Stimulated activated CD4-positive, alpha-beta T cell treated with anti-CD3 and anti-CD28 coated beads, TNF-alpha, amount 100 ng/mL, for 24 hours (primary cell): Measurements from ENCODE around the gene EARS2.
"Not testable (repeated sequence)": the region's sequence is repeated elsewhere in the genome, so short reads cannot be mapped to it uniquely, and the experiment has no call there.

Source experiments
- DNase-seq, 3 experiments: peaks; one replicate each; pipeline ENCODE4 v3.0.0-alpha.2; 2020; ENCODE audit warnings: low read depth in 3 of 3

EARS2 gene

DNA sequence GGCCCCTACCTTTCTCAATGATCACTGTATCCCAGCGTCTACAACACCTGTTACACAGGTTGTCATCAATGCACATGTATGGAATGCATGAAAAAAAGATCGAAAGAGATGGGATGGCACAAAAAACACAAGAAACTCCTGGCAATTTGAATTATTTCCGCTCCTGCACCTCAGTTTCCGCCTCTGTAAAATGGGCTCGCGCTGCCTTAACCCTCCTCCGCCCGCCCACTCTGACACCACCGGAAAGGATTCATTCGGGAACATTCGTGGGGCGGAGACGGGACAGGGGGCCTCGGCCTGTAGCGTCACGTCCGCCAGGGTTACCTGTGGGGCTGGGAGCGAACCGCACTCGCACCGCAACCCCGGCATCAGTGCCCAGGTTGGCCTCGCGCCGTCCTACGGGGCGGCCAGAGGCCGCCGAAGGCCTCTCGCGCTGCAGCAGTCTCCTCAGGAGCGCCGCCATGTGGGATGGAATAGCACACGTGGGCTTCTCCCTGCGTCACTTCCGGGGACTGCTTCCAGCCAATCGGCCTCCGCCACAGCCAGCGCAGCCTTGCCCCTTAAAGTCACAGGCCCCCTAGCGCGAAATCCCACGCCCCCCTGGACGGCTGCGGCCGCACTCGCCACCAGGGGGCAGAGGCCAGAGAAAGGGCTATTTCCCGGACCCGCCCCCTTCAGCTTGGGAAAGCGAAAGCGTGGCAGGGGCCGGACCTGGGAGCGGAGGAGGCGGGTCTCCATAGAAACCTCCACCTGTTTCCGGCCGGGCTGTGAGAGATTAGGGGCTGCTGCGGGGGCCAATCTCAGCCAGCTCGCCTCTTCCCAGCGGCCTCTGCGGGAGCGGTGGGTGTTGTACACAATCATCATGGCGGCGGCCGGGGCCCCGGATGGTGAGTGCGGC lies at the start of gene EARS2, which contains the start of gene UBFD1:
EARS2 (minus strand) TSS at position 470 of the 898 bp plus-strand sequence; CDS start at position 463, 7 bp downstream.
UBFD1 (plus strand) TSS at position 847 of the 898 bp plus-strand sequence; CDS start at position 863, 16 bp downstream.
- DNase-seq = peak; percentile 98

DNA sequence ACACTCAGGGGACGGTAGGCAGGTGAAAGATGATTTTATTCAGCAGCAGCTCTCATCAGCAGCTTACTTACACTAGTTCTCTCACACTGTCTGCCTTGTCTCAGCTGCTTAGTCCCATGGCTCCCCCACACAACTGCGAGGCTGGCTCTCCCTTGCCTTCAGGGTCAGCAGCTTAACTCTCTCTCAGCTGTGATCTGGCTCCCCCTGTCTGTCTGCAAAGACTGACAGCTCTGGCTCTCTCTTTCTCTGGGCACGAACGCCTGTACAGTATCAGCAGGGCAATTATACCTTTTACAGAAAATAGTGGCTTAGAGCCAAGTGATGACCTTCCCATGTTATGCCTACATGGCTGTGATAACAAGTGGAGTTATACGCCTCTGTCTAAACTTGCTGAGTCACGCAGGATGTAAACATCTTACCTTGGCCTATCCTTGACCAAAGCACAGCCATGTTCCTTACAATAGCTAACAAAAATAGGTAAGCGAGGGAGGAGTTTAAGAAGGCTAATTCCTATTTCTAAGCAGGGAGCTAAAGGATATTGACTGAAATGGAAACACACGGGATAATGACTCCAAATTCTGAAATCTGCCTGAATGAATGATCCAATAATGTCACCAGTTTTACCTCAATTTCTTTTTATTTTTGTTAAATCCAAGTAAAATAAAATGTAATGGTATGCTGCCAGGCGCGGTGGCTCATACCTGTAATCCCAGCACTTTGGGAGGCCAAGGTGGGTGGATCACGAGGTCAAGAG lies 40.0 kb upstream of the EARS2 start:
- no peak for DNase-seq

DNA sequence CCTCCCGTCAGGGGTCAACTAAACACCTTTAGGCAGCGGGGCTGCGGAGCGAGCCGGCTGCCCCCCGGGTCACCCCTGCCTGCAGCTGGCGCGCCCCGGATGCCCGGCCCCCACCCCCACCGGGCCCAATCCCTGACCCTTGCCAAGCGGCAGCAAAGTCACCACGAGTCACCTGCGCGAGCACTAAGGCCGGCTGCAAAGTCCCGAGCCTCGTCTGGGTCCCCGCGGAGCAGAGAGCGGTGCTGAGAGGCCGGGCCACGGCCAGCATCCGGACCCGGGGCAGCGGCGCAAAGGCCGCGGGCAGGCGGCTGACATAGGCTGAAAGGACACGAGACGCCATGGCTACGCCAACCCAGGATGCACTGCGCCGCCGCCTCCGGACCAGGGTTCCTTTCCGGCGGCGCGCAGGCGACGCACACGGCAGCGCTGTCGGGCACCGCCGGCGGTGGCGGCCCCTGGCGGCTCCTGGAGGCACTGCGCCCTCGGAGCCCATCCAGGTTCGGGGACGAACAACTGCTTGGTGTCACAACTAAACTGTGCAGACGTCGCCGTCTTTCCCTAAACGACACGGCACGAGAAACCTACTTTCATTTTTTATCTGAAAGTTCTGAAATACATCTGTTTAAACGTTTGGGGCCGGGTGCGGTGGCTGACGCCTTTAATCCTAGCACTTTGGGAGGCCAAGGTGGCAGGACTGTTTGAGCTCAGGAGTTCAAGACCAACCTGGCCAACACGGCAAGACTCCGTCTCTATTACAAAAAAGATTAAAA lies 39.0 kb upstream of the EARS2 start, which contains the start of gene NDUFAB1:
NDUFAB1 (minus strand) TSS at position 366 of the 770 bp plus-strand sequence; CDS start at position 340, 26 bp downstream.
- DNase-seq = peak; percentile 81 to 89 (median 83)

DNA sequence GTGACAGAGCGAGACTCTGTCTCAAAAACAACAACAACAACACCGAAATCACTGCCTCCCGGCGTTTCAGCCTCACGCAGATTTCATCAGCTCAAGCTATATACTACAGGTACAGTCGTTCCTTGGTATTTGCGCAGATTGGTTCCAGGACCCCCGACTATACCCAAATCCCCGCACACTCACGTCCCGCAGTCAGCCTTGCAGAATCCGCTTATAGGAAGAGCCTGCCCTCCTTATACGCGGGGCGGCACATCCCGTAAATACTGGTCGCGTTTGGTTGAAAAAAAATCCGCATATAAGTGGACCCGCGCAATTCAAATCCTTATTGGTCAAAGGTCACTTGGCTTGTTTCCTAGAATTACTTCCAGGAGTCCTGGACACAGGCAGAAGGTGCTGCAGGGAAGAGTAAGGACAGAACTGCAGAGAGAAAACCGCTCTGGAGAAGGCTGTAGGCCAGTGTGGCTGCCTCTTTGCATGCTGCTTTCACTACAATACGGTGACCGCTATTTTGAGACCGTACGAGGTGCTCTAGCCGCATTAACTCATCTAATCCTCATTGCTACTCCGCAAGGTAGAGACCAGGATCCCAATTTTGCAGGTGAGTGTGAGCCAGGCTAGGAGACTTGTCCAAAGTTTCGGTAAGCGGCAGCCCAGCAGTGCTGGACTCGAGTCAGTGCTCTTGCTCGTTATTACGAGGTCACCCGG lies 38.2 kb upstream of the EARS2 start:
- no peak for DNase-seq

DNA sequence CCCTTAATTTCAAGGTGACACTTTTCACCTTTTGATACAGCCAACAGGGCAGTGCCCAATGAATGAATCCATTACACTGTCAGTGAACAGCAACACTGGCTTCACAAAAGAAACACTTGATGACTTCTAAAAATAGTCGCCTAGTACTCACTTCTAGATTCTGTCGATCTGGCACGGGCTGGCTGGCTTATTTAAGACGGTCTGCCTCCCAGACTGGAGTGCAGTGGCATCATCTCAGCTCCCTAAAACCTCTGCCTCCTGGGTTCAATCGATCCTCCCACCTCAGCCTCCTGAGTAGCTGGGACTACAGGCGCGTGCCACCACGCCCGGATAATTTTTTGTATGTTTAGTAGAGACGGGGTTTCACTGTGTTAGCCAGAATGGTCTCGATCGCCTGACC lies 37.0 kb upstream of the EARS2 start:
- no peak for DNase-seq

DNA sequence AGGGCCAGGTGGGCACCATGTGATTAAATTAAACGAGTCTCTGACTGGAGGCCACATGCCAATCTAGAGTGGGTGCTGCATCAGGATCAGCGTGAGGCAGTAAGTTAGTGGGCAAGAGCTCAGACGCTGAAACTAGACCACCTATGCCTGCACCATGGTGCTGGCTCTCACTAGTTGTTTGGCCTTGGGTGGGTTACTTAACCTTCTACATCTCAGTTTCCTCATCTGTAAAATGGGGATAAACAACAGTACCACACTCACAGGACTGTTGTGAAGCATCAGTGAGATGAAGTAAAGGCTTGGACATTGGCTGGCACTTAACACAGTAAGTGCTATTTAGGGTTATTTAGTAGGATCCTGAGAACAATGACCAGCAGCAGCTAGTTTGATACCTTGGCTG lies 33.0 kb upstream of the EARS2 start:
- no peak for DNase-seq

DNA sequence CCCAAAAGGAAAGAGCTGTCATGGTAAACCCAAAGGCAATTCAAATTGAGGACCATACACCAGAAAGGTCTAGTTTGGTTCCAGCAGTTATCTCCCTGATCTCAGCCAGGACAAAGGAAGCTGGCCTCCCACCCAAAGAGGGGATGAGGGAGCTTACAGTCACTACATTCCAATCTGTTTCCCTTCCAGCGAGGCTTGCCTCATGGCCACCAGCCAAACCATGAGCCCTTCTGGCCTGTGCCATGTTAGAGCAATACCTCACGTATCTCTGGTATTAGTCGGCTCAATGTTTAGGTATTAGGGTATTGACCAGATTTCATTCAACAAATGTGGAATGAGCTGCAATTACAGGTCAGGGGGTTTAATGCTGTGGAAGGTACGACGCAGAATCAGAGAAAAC lies 30.6 kb upstream of the EARS2 start:
- no peak for DNase-seq

DNA sequence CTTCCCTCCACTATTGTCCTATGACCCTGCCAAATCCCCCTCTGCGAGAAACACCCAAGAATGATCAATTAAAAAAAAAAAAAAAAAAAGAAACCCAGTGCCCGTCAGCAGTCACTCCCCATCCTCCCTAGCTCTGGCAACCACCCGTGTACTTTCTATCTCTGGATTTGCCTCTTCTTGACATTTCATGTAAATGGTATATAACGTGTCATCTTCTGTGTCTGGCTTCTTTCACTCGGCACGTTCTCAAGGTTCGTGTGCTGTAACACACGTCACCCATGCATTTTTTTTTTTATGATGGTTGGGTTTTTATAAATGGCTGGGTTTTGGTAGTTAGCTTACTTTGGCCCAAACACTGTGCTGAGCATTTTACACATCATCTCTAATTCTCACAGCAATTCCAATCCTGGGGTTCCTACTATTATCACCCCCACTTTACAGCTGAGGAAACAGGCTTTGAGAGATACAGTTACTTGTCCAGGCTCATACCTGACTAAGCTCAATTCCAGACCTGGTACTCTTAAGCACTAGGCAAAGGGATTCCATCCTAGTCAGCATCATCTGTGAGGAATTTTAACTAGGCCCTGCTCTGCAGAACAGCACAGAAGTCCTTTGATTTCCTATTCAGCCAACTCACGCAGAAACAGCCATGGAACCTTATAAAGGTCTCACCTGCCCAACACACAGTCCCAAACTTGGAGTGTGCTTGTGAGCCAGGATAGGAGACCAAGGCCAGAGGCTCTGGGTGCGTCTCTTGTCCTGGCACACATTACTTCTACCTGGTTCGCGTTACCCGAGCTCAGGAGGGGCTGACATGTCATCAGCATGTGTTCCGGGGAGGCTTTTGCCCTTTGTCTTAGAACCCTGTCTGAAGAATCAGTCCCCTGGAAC lies 27.3 kb upstream of the EARS2 start:
- DNase-seq = no peak

DNA sequence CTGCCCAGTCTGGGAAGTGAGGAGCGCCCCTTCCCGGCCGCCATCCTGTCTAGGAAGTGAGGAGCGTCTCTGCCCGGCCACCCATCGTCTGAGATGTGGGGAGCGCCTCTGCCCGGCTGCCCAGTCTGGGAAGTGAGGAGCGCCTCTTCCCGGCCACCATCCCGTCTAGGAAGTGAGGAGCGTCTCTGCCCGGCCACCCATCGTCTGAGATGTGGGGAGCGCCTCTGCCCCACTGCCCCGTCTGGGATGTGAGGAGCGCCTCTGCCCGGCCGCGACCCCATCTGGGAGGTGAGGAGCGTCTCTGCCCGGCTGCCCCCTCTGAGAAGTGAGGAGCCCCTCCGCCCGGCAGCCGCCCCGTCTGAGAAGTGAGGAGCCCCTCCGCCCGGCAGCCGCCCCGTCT lies 26.1 kb upstream of the EARS2 start:
- DNase-seq = not testable (repeated sequence)

DNA sequence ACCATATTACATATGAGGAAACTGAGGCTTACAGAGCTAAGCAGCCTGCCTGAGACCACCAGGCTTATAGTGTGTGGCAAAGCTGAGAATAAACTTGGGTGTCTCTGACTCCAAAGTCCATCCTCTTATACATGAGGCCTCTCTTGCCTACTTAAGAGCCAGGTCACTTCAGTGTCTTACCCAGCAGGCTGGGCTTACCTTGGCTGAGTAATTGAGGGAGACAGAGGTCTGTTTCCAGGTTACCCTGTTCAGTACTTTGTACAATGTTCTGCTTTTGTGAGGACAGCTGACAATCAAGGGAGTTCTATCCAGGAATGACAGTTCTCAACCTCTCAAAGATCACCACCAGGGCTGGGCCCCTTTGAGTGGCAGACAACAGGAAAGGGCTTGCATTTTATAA lies 24.6 kb upstream of the EARS2 start:
- DNase-seq = no peak

DNA sequence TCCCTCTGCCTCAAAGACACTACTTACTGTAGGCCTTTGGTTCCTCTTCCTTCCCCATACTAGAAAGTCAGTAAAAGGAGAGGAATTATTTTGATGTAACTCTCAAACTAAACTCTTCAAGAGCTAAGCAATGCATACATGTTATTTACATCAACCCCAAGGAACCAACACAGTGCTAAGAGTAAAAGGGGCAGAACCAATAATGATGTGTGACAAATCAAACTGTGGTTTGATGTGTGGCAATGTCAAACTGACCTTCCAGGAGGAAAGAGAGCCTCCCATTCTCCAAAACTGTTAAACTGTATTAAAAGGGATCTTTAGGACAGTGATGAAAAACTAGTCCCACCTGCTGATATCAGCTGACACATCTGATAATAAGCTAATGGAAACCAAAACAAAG lies 23.2 kb upstream of the EARS2 start:
- no peak for DNase-seq

DNA sequence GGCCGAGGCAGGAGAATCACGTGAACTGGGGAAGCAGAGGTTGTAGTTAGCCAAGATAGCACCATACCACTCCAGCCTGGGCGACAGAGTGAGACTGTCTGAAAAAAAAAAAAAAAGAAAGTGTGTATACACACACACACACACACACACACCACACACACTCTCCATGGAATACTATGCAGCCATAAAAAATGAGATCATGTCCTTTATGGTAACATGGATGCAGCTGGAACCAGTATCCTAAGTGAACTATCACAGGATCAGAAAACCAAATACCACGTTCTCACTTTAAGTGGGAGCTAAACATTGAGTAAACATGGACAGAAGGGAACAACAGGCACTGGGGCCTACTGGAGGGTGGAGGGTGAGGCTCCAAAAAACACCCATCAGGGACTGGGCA lies 22.2 kb upstream of the EARS2 start:
- no peak for DNase-seq

DNA sequence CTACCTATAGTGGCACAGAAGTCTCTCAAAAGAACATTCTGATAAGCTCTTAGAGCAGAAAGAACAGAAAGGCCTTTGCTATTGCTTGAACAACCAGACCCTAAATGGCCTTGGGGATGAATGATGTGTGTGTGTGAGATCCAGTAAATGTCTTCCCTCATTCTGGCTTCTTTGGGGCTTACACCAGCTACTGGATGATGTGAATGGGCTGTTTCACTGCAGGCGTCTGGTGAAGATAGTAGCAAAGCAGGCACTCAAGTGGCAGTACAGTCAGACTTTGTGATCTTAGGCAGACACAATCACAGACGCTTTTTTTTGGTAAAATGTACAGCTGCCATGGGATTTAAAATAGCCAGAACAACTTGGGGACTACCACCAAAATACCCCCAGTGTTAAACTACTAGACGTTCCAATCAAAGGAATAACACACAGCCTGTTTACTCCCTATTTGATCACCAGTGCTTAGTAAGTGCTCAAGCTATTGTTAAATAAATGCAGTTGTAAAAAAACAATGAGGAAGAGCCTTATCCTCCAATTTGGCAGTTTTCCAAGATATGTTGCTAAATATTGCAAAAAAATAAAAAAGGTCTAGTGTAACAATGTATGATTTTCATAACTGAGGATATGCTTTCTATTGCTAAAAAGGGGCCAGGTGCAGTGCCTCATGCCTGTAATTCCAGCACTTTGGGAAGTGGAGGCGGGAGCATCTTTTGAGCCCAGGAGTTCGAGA lies 21.1 kb upstream of the EARS2 start:
- DNase-seq = no peak

DNA sequence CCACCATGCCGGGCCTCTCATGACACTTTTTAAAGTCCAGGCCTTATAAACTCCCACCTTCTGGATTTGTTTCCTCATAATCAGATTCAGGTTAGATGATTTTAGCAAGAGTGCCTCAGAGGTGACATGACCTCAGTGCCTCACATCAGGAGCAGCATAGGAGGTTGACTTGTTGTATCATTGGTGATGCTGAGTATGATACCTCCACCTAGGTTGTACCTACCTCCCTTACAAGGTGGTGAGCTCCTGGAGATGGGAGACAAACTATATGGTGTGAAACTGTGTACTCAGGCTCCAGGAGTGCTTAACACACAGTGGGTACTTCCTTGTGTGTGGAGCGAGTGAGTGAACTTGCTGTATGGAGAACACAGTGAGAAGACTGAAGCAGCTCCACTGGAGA lies 20.3 kb upstream of the EARS2 start:
- no peak for DNase-seq

DNA sequence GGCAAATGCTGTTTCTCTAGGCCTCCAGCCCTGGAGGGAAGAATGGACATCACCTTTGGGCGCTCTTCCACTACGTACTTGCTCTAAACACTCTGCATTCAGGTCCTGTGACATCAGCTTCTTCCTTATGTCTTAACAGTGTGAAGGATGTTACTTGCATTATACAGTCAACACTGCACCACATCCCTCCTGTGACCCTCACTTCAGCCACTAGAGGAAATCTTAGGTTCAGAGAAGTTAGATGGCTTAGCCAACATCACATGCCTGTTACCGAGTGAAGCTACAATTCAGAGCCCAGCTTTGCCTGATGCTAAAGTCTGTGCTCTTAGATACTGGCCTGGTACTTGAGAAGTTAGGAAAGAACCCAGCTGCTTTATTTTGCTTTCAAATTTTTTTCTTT lies 18.7 kb upstream of the EARS2 start:
- DNase-seq = no peak

DNA sequence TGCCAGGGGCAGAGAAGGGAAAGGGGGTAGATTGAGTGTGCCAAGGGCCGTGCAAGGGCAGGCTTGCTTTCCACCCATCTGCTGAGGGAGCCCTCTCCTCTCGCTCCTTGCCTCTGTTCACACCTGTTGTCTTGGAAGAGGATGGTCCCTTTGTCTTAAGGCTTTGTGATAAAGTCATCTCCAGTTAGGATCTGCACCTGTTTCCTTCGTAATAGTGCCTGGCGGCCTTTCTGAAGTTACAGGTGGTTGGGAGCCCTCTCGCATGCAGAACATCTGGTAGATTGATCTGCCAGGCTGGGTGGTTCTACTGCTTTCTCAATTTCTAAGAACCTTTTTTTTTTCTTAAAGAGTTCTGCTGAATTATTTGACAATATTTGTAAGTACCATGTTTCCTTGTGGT lies 16.7 kb upstream of the EARS2 start:
- DNase-seq = no peak

DNA sequence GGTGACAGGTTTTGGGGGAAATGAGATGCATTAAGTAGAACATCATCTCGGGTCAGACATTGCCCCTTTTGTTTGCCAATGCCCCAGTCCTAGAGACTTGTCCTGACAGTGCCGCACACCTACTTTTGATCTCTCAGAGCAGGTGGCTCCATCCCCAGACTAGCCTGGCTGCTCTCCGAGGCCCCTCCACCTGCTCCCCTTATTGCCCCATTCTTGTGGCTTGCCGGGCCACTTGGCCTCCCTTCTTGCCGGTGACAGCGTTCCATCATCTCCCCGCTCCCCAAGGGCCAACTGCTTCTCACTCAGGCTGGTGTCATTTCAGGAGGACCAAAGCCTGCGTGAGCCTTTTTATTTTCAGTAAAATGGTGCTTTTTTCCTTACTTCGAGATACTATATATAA lies 15.2 kb upstream of the EARS2 start:
- DNase-seq = no peak

DNA sequence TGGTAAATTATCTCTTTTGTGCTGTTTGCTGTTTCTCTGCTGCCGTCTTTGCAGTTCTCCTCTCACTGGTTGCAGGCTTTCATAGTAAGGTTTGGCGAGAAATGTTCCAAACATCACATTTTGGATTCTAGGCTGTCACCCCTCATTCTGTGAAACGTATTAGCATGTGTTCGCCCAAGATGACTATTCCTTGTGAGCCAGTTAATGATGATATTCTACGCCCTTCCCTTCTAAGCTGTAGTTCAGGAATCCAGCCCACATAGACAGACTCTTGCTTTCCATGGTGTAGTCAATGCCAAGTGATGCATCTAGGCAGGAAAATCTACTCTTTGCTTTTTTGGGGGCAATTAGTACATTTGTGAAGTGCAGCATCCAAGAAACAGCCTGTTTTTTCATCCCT lies 14.7 kb upstream of the EARS2 start:
- DNase-seq = no peak

DNA sequence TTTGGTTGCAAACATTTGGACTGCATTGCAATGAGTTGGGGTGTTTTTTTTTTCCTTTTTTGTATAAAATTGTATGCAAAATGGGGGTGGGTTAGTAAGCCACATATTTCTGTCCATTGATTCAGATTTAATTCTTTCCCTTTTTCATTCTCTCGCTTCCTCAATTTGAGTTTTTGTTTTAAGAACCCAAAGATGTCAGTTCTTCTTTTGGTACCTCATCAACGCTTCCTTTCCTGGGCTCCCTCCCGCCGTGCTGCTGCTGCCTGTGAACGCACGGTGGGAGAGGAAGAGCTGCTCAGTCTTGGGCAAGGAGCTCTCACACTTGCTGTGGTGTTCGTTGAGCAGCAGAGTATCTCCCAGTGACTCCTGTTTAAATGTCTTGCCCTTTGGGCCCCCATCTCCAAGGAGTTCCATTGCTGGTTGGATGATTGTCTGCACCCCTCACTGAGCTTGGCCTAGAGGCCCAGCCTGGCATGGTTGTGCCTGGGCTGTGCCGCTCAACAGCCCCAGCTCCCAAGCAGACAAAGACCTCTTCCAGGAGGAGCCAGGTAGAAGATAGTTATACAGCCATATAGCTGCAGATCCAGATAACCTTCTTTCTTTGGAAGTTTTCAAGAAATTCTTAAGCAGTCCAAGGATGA lies 14.0 kb upstream of the EARS2 start:
- DNase-seq = no peak
